SH-SY5Y (cell line): Measurements from ENCODE around the gene LRRC51.

Experiments used
- GATA2 ChIP-seq: IDR thresholded peaks from 2 replicates; pipeline ENCODE4 v1.6.1; 2011; ENCODE audit warnings: mild to moderate bottlenecking, low read depth, low read length
- GATA3 ChIP-seq: IDR thresholded peaks from 2 replicates; pipeline ENCODE4 v1.6.1; 2011; ENCODE audit warnings: low read depth, mild to moderate bottlenecking, low read length, moderate library complexity

The LRRC51 gene

GRCh38 chr11:72058416-72059034 lies 22.1 kb upstream of the LRRC51 start:
- TF ChIP-seq GATA2 = no peak

GRCh38 chr11:72061739-72062396 lies 18.8 kb upstream of the LRRC51 start:
- TF ChIP-seq GATA3 = no peak
- no peak for TF ChIP-seq GATA2

- TF ChIP-seq GATA2 = no peak
- no peak for TF ChIP-seq GATA3
Measured at GRCh38 chr11:72066855-72067254, 13.8 kb upstream of the LRRC51 start.

GRCh38 chr11:72067266-72067665 lies 13.4 kb upstream of the LRRC51 start:
- TF ChIP-seq GATA3 (no peak), GATA2 (no peak)

- TF ChIP-seq GATA3 = no peak
- TF ChIP-seq GATA2 = no peak
Measured at GRCh38 chr11:72067676-72068075, 13.0 kb upstream of the LRRC51 start.

- TF ChIP-seq GATA2 = no peak
- TF ChIP-seq GATA3 = no peak
Measured at GRCh38 chr11:72069200-72069599, 11.4 kb upstream of the LRRC51 start.

GRCh38 chr11:72069787-72070251 lies 10.8 kb upstream of the LRRC51 start:
- TF ChIP-seq GATA3 (no peak), GATA2 (no peak)

GRCh38 chr11:72070491-72070890 lies 10.2 kb upstream of the LRRC51 start:
- no peak for TF ChIP-seq GATA2

GRCh38 chr11:72072348-72072747 lies 8.3 kb upstream of the LRRC51 start:
- TF ChIP-seq GATA3 (no peak), GATA2 (no peak)

- TF ChIP-seq GATA2 = no peak
- TF ChIP-seq GATA3 = no peak
Measured at GRCh38 chr11:72075109-72075508, 5.5 kb upstream of the LRRC51 start.

GRCh38 chr11:72075756-72076155 lies 4.9 kb upstream of the LRRC51 start:
- TF ChIP-seq GATA3 (no peak), GATA2 (no peak)

- TF ChIP-seq GATA2 (no peak), GATA3 (no peak)
Measured at GRCh38 chr11:72078477-72078876, 2.2 kb upstream of the LRRC51 start.

GRCh38 chr11:72079819-72080325 lies 778 bp upstream of the LRRC51 start:
- no peak; the same call in 1 of the 2 replicates for TF ChIP-seq GATA2
- no peak for TF ChIP-seq GATA3

GRCh38 chr11:72081184-72081644 lies 564 bp downstream of the LRRC51 start:
- TF ChIP-seq GATA3 (no peak), GATA2 (no peak)

GRCh38 chr11:72081821-72082453 lies 1.3 kb downstream of the LRRC51 start:
- no peak for TF ChIP-seq GATA2
- no peak for TF ChIP-seq GATA3

- no peak for TF ChIP-seq GATA3
- TF ChIP-seq GATA2 = no peak
Measured at GRCh38 chr11:72083414-72083813, 2.8 kb downstream of the LRRC51 start.

GRCh38 chr11:72084076-72084475 lies 3.4 kb downstream of the LRRC51 start:
- TF ChIP-seq GATA3 (no peak), GATA2 (no peak)
